Ishikawa (cell line): ENCODE data around the gene TNF.

ENCODE experiments used
- CEBPB ChIP-seq: IDR thresholded peaks from 2 replicates; pipeline ENCODE4 v1.6.1; 2012
- CREB1 ChIP-seq: IDR thresholded peaks from 2 replicates; pipeline ENCODE4 v1.6.1; 2012; ENCODE audit warnings: low read depth
- EGR1 ChIP-seq: IDR thresholded peaks from 2 replicates; pipeline ENCODE4 v1.6.1; 2012
- EP300 ChIP-seq: IDR thresholded peaks from 2 replicates; pipeline ENCODE4 v1.6.1; 2012; ENCODE audit warnings: borderline replicate concordance
- FOXM1 ChIP-seq: IDR thresholded peaks from 2 replicates; pipeline ENCODE4 v1.6.1; 2012; ENCODE audit warnings: low read depth, borderline replicate concordance
- MAX ChIP-seq: IDR thresholded peaks from 2 replicates; pipeline ENCODE4 v1.6.1; 2012
- RAD21 ChIP-seq: IDR thresholded peaks from 2 replicates; pipeline ENCODE4 v1.6.1; 2012; ENCODE audit warnings: low read depth
- REST ChIP-seq: IDR thresholded peaks from 2 replicates; pipeline ENCODE4 v1.6.1; 2012; ENCODE audit warnings: low read depth, mild to moderate bottlenecking
- TAF1 ChIP-seq: IDR thresholded peaks from 2 replicates; pipeline ENCODE4 v1.6.1; 2012; ENCODE audit warnings: low read depth, mild to moderate bottlenecking
- TCF12 ChIP-seq: IDR thresholded peaks from 2 replicates; pipeline ENCODE4 v1.6.1; 2012; ENCODE audit warnings: low read depth
- TEAD4 ChIP-seq: IDR thresholded peaks from 2 replicates; pipeline ENCODE4 v1.6.1; 2012
- USF1 ChIP-seq: IDR thresholded peaks from 2 replicates; pipeline ENCODE4 v1.6.1; 2012
- YY1 ChIP-seq: IDR thresholded peaks from 2 replicates; pipeline ENCODE4 v1.6.1; 2012; ENCODE audit warnings: low read depth
- ZBTB7A ChIP-seq: IDR thresholded peaks from 2 replicates; pipeline ENCODE4 v1.6.1; 2012; ENCODE audit warnings: low read depth

- TF ChIP-seq TAF1, result no peak
- no peak for TF ChIP-seq MAX
- TF ChIP-seq REST, result no peak
- TF ChIP-seq TCF12, result no peak
- TF ChIP-seq EP300, result no peak
- no peak for TF ChIP-seq USF1
- no peak for TF ChIP-seq CEBPB
- no peak for TF ChIP-seq RAD21
- TF ChIP-seq ZBTB7A, result no peak
- no peak for TF ChIP-seq EGR1
- no peak for TF ChIP-seq YY1
- TF ChIP-seq CREB1, result no peak
- TF ChIP-seq FOXM1, result no peak
- no peak for TF ChIP-seq TEAD4
Measured at GRCh38 chr6:31622684-31623091, 47.3 kb downstream of the TNF start.
